ENCODE results near the gene LTBR. TPM values are rescaled to one million over a fixed set of nuclear protein-coding genes. Genes with fewer than 3 reads are reported as not detected.
A peak's percentile ranks its signal among the peaks of the same experiment; 100 is the strongest.

The LTBR gene
- total RNA-seq, 1 experiment from 2014 or later, result 105 TPM

DNA sequence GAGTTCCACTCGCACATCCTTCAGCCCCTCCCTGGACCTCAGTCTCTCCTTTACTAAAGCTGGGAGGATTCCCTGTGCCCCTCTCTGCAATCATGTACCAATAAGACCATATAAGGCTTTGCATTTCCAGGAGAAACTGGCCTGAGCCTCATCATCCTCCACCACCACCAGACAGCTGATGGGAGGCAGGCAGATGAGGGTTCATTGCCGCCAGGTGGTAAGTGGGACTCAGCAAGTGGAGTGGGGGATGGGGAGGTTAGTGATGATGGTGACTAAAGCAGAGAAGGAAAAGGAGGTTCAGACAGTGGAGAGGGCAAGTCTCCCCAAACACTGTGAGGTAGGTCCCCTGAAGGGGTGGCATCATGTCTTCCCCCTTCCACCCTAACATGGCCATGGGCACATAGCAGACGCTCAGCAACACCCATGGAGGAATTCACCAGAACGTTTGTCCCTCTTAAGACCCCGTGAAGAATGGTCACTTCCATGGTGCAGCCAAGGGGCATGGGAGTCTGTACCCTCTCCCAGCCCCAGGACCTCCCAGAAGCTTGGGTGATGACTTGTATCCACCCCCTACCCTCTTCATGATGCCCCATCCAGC, 37.6 kb upstream of the LTBR start:
- no peak for DNase-seq (ENCODE audit: low read depth)

DNA sequence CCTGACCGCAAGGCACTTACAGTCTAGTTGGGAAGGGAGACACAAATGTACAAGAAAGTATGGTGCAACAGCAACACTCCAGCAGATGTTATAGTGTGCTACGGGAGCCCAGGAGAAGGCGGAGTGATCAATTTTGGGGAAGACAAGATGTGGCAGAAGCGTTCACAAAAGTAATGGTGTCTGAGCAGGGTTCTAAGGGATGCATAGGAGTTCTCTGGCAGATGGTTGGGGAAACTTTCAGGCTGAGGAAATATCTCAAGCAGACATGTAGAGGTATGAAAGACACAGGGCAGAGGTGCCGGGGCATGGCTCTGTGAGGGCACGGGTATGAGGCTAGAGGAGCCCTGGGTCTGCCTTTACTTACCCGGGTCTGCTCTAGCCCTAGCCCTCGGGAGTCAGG, 37.0 kb upstream of the LTBR start:
- no peak for DNase-seq (ENCODE audit: low read depth)

DNA sequence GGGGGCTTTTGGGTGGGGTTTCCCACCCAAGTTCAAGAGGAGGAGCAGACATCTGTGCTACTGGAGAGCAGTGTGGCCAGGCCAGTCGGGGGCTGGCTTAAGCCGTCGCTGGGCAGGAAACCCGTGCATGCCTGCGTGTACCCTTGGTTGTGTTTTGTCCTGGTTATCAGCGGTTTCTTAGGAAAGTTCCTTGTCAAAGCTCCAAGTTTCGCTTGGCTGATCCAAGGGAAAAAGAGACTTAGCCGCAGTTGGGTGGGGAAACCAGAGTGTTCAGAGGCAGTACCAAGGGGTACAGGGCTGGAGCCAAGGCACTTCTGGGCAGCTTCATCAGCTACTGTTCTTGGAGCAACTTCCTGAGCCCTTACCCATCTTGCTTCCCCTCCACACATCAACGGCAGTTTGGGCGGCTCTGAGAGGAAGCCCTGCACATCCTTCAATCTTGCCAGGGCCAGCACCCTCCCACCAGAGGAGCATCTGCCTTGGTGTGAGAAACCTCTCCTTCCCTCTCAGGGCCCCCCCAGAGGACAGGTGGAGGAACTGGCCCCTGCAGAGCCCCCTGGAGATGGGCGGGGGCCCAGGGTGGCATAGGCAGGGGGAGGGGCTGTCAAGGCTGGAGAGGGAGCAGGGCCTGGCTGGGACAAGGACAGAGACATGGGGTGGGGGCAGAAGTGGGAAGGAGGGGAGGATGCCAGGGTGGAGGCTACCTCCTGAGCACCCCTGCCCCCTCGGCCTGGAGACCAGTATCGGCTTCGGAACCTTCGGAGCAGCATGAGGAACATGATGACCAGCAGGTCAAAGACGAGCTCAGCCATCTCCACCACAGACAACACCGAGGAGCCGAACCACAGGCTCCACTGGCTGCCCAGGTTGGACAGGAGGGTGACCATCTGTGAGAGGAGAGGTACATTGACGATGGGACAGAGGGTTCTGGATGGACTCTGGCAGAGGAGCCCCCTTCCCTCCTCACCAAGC, 36.3 kb upstream of the LTBR start:
- DNase-seq (ENCODE audit: low read depth), result no peak

DNA sequence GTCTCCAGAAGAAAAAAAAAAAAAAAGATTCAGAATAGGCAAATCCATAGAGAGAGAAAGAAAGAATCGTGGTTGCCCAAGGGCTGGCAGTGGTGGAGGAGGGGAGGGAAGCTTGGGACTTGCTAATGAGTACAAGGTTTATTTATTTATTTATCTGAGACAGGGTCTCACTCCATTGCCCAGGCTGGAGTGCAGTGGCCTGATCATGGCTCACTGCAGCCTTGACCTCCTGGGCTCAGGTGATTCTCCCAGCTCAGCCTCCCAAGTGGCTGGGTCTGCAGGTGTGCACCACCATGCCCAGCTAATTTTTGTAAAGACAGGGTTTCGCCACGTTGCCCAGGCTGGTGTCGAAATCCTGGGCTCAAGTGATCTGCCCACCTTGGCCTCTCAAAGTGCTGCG, 32.3 kb upstream of the LTBR start:
- no peak for DNase-seq (ENCODE audit: low read depth)

DNA sequence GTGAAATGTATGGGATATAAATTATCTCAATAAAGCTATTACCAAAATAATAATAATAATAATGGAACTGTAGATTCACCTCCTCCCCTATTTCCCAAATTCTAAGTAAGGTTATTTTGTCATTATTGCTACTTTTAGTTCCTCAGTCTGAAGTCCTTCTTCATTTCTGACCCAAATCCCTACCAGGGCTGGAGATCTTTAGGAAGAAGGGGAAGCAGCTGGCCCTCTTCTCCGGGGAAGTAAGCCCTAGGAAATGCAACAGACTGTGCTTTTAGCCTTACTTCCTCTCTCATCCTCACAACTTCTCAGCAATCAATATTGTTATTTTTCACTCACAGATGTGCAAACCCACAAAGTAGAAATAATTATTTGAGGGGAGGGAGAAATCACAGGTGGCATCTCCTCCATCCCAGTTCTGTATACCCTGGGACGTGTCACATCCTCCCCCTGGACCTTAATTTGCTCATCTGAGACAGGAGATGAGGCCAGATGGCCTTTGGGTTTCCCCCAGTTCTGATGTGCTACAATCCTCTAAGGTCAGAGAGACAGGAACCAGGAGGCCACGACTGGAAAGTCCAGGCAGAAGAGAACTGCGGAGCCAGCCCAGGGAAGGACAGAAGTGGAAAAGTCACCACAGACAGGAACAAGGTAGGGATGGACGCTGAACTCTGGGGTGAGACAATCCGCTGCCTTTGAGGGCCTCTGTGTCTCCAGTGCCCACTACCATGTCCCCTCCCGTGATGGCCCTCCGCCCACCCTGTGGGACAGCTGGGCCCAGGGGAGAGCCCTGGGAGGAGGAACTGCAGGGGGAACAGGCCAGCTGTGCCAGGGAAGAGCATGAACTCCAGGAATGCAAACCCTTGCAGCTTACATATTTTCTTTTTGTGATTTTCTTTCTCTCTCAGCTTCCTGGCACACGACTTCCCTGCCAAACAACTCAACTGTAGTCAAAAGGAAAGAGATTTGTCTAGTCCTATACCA, 31.5 kb upstream of the LTBR start:
- no peak for DNase-seq (ENCODE audit: low read depth)

DNA sequence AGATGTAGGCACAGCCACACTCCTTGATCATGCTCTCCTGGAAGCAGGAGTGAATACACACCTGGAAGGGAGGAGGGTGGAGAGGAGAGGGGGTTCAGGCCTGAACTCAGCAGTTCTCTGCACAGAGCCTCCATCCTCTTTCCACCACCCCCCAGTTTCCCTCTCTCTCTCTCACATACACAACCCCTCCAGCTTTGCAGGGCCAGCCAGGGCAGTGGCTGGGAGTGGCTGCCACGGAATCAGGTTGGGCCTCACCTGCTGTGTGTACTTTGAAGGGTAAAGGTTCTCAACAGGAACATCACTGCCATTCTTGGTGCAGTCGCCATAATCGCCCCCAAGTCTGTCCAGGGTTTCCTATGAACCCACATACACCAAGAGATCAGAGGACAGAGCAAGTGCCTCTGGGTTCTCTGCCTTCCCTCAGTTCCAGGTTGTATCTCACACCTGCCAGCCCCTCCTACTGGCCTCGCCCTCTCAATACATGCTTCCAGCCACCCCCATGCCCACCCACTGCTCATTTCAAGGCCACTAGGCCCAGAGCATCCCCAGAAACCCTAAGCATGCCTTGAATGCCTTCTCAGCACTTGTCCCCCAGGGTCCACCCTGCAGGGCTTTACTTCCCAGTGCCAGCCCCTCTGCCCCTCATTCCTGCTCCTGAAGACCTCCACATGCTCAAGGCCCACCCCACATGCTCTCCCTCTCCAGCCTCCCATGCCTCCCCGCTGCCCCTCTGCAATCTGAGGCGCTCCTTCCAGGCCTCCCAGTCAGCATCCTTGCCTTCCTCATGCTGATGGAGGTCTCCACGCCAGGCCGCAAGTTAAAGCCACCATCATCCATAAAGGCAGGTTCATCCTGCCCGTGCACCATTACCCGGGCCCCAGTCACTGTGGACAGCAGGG, 29.2 kb upstream of the LTBR start:
- no peak for DNase-seq (ENCODE audit: low read depth)

DNA sequence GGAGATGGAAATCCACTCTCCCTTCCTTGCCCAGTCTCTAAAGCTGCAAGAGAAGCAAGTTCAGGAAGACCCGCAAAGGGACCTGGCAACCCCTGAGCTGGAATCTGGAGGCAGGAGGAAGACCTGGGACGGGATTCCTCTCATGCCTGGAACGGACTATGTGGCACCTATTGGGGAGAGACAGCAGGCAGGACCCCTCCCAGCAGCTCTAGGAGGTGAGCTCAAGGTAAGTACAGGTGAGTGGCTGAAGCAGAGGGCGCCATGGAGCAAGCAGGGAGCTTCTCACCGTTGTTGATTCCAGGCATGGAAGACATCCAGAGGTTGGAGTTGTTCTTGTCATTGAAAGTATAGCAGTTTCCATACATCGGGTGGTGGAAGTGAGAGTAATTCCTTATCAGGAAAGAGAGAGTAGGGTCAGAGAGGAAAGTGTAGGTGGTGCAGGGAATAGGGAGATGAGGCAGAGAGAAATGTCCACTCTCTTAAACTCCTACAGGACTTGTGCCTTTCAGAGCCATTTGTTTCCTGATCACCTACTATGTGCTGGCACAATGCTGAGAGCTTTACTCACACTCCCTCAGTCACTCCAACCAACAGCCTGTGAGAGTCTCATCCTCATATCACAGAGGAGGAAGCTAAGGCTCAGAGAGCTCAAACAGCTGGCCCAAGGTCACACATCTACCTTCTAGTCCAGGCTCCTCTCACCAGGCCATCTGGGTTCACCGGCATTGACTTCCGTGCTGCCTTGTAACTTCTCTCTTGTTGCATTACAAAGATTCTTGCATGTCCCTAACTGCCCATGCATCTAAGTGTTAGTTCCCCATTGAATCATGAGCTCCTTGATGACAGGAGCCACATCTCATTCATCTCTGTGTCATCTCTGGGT, 28.2 kb upstream of the LTBR start:
- no peak for DNase-seq (ENCODE audit: low read depth)

DNA sequence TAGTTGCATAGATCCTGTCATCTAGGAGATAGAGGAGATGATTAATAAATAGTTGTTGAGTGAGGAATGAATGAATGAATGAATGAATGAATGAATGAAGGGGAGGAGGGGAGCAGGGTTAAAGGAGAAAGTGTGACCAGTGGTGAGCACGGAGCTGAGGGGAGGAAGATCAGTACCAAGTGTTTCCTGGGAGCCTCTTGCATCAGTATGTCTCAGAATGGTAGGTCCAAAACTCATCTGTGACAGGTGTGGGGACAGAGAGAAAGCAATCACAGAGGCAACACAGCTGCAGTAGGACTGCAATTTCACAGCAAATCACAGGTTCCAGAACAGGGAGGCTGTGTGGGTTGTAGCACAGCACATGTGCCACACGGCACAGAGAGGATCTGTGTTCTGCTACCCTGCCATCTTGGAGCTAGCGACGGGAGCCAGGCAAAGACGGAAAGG, 27.6 kb upstream of the LTBR start:
- no peak for DNase-seq (ENCODE audit: low read depth)

DNA sequence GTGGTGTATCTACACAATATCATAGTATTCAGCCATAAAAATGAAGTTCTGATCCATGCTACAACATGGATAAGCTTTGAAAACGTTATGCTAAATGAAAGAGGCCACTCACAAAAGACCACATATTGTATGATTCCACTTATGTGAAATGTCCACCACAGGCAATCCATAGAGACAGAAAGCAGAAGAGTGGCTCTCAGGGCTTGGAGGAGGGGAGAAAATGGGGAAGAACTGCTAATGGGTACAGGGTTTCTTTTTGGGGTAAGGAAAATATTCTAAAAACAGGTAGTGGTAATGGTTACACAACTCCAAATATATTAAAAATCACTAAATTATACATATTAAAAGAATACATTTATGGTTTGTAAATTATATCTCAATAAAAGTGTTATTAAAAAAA, 25.1 kb upstream of the LTBR start:
- DNase-seq (ENCODE audit: low read depth), result no peak

DNA sequence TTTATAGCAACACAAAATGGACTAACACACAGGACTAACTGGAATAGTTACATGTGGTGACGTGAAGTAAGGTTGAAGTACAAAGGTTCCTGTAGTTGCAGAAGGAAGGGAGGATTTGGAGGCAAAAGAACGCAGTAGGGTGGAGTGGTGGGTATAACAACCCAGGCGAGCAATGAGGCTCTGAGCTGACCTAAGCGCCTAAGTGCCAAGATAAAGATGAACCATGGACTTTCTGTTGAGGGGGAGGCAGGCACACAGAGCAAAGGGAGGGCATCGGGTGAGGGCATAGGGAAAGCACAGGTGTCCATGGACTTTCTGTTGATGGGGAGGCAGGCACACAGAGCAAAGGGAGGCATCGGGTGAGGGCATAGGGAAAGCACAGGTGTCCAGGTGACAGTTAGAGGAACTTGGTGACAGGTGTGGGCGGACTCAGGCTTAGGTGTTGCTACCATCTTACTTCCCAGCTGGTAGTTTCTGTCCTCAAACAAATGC, 23.8 kb upstream of the LTBR start:
- no peak for DNase-seq (ENCODE audit: low read depth)

DNA sequence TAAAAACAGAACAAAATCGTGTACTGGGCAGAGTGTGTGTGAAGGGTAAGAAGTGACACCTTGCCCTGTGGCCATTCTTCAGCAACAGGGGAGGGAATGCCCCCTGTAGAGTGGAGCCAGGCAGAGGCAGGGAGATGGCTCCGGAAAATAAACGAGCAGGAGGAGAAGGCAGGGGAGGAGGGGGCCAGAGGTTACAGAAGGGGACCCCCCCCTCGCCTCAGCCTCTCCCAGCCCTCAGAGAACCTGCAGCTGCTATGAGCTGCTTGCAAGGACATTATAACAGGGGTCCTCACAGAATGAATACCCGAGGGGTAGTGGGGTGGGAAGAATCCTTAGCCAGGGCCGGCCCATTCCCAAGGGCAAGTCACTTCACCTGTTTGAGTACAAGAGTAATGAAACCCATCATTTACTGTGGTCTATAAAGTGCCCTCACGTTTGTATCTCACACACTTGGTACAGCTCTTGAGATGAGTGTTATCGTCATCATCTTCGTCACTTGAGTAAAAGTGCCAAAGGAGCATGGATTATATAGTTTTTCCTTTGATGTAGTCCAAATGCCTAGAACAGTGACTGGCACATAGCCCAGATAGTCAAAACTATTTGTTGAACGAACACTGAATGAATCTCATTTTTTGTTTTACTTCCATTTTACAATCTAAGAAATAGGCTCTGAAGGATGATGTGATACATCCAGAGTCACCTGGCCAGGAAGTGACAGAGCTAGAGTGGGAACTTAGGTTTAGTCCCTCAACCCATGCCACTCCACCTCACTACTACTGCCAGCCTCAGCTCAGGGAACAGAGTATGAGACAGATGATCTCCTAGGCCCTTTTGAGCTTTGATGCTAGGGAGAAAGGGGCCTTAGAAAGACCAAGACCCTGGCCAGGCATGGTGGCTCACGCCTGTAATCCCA, 23.1 kb upstream of the LTBR start:
- no peak for DNase-seq (ENCODE audit: low read depth)

DNA sequence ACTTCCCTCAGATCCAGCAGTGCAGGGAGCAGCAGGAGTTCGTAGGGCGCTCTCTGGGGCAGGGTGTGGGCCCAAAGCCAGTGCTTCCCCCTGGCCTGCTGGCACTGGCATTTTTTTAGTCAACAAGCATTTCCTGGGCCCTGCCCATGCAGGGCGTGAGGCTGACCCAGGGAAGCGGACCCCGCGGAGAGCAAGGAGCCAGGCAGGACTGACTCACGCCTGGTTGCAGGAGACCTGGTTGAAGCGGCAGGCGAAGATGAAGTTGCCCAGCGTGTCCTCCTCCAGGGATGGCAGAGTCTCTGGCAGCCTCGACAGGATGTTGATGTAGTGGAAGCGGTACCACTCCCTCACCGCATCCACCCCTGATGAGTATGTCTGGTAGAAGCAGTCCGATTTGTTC, 22.1 kb upstream of the LTBR start:
- DNase-seq (ENCODE audit: low read depth), result peak; percentile 94

DNA sequence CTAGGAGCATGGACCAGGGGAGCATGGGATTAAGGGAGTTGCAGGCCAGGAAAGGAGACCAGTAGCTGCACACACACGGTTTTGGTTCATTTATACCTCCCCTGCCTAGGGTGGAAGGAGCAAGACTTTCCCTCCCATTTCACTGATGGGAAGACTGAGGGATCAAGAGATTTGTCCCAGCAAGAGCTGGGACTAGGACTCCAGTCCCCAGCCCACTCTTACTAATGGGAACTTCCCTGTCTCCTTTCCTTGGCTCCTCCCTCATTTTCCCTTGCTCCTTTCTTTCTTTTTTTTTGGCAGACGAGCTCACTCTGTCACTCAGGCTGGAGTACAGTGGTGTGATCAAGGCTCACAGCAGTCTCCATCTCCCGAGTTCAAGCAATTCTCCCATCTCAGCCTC, 21.6 kb upstream of the LTBR start:
- DNase-seq (ENCODE audit: low read depth), result peak; percentile 59

DNA sequence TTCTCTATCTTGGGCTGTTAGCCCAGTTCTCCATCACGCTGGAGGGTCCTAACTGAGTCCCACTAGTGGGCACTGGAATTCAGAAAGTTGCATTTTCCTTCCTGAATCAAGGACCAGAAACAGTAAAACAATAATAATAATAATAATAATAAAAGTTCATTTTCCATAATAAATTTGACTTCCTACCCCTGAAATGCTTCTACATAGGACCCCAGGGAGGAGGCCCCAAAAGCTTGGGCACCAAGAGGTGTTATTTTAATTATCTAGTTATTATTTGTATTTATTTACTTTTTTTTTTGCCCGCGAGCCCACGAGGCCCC, 21.0 kb upstream of the LTBR start:
- no peak for DNase-seq (ENCODE audit: low read depth)

DNA sequence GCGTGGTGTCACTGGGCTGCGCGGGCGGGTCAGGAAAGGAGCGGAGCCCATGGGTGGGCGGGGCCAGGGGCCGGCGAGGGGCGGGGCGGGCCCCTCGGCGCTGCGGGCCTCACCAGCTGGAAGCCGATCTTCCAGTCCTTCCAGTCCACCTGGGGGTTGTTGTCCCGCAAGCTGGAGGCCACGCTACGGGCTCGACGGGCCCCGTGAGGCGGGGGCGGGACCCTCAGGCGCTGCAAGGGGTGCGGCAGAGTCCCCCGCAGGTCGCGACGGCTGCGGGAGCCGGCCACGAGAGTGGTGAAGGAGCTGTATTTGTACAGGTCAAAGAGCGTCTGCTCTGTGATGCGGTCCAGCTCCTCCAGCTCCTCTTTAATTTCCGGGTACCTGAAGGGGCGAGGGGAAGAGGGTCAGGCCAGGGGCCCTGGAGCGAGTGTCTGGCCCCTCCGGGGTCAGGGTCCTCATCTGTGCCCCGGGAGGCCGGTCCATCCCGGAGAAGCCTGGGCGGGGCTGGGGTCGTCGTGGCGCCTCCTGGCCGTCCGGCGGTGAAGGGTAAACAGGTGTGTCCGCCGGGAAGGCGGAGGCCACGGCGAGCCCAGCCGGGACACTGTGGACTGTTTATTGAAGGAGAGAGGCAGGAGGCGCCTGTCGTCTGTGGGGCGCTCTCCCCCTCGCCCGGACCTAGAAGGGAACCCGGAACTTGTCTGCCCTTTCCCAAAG, 20.5 kb upstream of the LTBR start:
- DNase-seq (ENCODE audit: low read depth), result no peak

DNA sequence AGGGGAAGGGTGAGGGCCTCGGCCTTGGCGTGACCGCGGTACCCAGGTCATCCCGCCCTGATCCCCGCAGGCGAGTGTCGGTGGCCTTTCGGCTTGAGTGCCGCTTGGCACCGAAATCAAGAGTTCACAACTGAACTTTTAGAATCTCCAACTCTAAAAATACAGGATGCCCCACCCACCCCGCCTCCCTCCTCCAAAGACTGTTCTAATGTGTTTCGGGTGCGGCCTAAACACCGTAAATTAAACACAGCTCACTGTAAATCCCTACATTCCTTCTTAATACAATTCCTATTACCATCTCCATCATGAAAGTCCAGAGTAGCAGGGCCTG, 20.0 kb upstream of the LTBR start:
- DNase-seq (ENCODE audit: low read depth), result no peak

DNA sequence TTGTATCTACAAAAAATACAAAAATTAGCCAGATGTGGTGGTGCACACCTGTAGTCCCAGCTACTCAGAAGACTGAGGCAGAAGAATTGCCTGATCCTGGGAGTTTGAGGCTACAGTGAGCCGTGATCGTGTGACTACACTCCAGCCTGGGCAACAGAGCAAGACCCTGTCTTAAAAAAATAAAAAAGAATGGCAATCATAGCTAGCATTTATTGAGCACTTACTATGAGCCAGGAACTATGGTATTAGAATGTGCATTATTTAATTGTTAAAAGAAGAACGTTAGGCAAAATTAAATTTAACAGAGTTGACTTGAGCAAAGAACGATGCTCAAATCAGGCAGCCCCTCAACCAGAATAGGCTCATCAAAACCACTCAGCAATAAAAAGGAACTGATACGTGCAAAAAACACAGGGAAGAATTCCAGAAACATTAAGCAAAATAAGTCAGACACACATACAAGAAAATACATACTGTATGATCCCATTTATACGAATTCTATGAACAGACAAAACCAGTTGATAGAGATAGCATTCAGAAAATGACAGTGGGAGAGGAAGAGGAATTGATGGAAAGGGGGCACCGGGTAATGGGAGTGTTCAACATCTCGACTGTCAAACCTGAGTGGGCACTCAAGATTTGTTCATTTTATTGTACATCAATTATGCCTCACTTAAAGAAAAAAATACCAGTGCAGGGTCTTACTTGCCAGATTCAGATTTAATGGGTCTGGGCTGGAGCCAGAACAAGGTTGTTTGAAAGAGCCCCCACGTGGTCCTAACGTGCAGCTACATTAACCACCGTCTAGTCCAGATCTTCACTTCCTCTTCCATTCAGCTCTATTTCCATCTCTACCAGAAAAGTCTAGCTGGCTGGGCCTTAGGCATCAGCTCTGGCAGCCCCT, 16.6 kb upstream of the LTBR start:
- DNase-seq (ENCODE audit: low read depth), result peak; percentile 42

All from HT1080 (cell line).